GM20431 (cell line): ENCODE results near the gene PHEX.

ENCODE experiments used
- in situ Hi-C: fragments of 300-500 bp; cut with MseI, MboI; formaldehyde crosslinking; loops from one replicate; pipeline ENCODE4 v1.15.0; 2020; ENCODE audit warnings: low sequenced_read_pairs; ENCODE audit not compliant: unreplicated experiment

PHEX gene

DNA sequence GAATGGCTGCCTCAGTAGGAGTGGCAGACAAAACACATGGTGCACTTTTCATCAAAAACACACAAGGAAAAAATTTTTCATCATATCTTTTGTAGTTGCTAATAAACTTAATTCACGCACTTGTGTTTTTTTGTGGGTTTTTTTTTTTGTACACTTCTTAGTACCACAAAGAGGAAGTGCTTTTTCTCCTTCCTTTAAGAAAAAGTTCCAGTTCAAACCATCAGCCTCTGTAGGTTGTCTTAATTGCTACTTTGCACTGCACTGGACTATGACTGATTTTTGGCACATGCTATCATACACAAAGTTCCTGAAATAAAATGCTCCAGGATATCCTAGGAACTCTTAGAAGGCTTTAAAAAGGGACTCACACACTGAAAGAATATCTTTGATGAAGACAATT is at the start of gene PHEX:
Gene PHEX (plus strand): TSS at position 242 of the 400 bp plus-strand sequence. CDS start 681 bp downstream, outside the sequence.
- in situ Hi-C loops, result no loop called here

DNA sequence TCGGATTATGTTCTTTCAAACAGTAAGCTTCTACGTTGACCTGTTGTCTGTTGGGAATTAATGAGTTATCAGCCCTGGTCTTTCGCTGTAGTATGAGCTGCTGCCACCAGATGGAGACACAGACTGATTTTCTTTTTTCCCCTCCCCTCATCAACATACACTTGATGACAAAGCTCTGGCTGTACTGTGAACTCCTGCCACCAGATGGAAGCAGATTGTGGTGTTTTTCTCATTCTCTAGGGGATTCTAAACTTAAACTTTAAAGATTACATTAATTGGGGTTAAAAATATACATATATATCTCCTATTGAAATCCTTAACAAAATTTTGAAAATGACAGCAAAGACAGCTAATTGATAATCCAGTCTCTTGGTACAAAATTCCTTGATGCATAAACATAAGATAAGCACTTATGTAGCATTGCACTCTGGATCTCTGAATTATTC is 46.8 kb upstream of the PHEX start:
- in situ Hi-C loops, result no loop called here

DNA sequence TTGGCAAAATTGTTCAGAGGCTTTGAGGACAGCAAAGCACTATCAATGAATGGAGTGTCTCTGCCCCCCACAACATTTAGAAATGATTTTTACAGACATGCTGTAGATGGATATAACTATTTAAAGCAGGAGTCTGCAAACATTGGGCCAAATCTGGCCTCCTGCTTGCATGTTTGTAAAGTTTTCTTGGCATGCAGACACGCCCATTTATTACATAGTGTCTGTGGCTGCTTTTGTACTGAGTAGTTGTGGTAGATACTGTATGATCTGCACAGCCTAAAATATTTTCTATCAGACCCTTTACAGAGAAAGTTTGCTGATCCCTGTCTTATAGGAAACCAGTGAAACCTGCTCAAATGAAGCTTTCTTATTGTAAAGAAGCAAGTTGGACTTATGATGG is 45.5 kb upstream of the PHEX start:
- in situ Hi-C loops, result no loop called here

DNA sequence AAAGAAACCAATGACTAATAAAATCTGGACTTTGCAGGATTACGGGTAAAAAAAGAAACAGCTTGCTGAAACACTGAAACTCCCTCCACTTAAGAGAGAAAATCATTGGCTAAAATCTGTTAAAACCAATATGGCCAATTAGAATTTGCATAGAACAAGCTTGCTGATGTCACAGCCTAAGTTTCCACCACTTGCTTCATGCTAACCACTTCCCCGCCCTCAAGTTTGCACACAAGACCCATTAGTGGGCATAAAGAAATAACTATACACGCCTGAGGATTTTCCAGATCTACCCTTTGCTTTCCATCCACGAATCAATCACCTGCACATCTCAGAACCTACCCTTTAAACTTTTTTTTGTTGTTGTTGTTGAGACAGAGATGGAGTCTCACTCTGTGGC is 42.7 kb upstream of the PHEX start:
- in situ Hi-C loops, result no loop called here

DNA sequence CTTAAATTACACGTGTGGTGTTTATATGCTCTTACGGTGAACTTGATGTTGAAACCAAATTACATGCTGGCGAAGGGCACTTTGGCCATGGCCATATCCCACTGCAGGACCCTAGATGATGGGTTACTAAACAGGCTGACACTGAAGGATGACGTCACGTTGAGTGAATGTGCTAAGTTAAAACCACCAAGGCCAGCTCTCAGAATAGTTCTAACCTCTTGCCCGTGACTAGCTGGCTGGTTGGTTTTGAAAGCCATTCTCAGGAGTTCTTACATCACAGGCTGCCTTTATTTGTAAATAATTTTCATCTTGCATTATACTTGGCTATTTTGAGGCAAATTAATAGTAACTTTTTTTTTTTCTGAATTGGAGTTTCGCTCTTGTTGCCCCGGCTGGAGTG is 41.3 kb upstream of the PHEX start:
- in situ Hi-C loops, result no loop called here

DNA sequence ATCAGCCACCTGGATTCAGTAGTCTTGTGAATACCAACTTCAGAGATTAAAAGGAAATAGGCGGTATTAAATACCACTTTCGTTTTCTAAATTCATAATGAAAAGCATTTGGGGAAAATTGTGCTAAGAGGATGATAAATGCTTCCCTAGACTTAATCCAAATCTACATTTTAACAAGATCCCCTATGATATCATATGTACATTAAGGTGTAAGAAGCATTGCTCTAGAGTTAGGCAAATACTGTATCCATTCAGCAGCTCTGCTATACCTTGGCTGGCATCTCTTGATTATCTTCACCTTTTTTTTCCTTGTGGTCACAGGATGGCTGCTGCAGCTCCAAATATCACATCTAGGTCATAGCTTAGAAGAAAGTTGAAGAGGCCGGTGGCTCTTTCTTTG is 40.6 kb upstream of the PHEX start:
- in situ Hi-C loops, result no loop called here

DNA sequence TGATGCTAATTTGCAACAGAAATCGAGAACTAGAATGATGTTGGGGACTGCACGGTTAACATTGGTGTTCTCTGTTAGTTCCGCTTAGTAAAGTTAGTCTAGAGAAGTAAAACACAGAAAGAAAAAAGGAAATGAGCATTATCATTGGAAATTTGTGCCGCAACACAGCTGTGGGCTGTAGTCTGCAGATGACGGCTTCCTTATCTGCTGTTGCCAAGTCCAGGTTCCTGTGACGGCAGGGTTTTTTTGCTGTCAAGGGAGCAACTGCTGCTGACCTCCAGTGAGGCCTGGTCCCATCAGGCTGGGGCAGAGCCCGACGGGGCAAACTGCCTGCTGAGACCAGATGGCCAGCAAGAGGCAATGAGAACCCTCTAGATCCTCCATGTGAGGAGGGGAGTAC is 38.9 kb upstream of the PHEX start:
- in situ Hi-C loops, result no loop called here

DNA sequence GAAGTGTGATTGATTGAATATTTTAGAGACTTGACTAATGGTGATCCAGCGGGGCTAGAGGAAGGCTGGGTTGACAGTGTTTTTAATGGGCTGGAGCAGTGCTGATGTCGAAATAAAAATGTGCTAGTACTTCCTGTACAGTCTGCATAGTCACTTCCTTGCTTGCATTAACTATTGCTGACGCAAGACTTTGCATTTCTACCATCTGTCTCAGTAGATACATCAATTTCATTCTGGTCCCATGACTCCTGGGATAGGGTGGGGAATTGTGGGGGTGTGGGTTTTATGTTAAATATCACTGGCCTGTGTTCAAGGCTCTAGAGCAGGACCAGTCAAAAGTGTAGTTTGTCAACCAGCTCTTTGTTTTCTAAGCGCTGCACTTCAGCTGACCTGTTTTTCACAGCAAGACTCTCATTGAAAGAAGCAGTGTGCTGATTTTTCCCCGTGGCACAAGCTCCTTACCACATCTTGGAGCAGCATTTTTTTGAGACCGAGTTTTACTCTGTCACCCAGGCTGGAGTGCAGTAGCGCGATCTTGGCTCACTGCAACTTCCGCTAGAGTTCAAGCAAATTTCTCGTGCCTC is 35.2 kb upstream of the PHEX start:
- in situ Hi-C loops, result no loop called here

DNA sequence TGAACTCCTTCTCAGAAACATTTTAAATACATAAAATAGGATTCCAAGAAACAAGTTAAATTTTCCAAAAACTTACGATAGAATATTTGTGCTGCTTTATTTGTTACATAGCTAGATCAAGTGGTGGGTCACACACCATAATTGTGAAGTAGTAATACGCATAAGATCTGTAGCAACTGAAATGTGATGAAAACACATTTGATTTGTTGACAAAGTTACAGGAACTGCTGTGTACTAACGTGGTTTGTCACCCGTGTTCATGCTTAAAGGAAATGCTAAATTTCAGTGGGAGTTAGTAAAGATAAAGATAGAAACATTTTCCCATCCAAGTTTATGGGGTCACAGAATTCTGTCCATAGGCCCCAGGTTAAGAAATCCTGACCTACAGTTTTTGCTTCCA is 34.1 kb upstream of the PHEX start:
- in situ Hi-C loops, result no loop called here

DNA sequence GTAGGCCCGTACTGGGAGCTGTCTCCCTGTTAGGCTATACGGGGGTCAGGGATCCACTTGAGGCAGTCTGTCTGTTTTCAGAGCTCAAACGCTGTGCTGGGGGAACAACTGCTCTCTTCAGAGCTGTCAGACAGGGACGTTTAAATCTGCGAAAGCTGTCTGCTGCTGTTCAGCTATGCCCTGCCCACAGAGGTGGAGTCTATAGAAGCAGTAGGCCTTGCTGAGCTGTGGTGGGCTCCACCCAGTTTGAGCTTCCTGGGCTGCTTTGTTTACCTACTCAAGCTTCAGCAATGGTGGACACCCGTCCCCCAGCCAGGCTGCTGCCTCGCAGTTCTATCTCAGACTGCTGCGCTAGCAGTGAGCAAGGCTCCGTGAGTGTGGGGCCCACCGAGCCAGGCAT is 27.3 kb upstream of the PHEX start:
- in situ Hi-C loops, result no loop called here

DNA sequence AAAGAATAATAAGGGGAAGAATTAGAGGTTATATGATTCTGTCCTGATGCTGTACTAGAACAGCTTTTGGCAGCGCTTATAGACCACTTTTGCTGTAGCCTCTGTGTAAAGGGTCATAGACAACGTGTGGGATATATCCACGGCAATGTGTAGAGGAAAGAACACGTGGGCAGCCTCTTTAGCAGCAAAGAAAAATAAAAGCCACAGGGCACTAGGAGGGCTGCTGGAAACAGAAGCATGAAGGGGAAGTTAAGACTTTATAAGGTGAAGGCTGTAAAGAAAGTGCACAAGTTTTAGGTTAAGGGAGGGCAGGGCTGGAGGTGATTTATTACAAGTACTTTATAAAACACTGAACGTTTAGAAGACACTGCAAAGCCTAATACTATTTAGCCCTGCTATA is 20.1 kb upstream of the PHEX start:
- in situ Hi-C loops, result no loop called here

DNA sequence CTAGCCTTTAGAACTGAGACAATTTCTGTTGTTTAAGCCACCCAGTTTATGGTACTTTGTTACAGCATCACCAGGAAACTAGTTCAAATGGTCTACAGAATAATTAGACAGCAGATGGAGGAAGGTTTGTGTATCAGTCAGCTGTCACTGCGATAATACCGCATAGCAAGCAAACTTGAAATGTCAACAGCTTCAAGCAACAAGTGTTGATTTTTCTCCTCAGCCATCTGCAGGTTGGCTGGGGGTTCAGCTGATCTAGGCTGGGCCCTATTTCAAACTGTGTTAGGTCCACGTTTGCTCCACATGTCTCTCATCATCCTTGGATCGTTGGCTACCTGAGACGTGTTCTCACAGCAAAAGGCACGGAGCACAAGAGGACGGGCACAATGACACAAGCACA is 19.2 kb upstream of the PHEX start:
- in situ Hi-C loops, result no loop called here

DNA sequence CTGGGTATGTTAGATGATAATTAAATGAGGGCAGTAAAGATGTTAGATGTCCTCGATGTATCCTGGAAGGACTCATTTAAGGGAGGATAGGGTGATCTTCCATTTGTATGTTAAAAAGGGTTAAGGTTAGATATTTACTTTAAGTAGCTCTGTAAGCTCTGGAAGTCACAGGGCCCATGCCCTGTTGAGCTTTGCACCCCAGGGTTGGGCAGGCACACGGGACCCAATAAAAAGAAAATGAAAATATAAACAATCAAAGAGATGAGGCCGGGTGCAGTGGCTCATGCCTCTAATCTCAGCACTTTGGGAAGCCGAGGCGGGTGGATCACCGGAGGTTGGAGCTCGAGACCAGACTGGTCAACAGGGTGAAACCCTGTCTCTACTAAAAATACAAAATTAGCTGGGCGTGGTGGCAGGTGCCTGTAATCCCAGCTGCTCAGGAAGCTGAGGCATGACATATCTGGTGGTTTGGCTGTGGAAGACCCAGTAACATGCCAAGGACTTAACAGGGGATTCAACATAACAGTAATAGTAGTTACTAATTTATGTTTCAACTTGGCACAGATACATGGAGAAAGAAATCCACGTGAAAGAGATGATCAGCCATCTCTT is 16.9 kb upstream of the PHEX start:
- in situ Hi-C loops, result no loop called here

DNA sequence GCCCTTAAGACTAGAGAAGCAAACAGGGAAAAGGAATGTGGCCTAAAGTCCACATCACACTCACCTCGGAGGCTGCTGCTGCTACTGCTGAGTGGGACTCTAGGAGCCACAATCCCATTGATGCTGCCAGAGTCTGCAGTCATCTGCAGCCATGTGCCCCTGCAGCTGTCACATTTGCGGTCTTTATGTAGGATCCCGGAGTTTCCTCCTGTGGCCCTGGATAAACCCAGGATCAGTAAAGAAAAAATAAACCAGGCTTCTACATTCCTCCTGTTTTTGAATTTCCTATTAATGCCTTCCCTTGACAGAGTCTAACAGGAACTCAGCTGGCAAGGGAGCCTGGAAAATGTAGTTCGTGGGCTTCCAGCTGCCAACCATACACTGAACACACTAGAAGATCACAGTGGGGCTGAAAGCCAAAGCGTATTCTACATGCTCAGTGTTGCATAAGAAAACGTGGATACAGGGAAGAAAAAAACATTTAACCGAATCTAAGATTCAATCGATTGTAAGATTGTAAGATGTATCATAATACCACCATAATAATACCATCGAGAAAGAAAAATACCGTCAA is 10.3 kb upstream of the PHEX start:
- in situ Hi-C loops, result no loop called here

DNA sequence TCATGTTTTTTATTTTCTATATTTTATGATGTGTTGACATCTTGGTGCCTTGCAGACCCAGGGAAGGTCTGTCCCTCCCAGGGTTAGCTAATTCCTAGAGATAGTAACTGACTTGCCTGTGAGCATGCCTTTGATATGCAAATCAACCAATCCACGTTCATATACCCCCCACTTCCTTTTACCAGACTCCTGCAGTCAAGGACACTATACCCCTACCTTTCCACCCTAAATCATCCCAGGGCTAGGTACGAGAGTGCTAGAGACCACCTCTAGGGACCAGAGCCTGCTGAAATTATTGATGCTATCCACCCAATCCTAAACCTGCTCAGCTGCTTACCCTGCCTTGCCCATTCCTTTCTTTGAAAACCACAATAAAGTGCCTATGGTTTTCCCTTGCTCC is 7.5 kb upstream of the PHEX start:
- in situ Hi-C loops, result no loop called here

DNA sequence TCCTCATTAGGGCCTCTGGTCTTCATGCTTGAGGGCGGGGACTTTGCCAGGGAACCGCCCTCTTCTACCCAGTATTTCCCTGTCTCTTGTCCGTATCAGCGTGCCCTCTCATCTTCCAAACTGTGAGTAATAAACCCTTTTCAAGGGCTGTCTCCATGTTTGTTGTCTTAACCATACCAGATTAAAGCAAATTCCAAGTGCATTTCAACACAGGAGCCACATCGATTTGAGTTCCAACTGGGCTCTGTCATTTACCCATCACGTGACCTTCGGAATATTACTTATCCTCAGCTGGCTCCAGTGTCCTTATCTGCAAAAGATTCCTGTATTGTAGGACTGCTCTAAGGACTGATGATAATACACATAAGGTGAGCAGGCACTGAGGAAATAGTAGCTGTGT is 6.4 kb upstream of the PHEX start:
- in situ Hi-C loops, result no loop called here

DNA sequence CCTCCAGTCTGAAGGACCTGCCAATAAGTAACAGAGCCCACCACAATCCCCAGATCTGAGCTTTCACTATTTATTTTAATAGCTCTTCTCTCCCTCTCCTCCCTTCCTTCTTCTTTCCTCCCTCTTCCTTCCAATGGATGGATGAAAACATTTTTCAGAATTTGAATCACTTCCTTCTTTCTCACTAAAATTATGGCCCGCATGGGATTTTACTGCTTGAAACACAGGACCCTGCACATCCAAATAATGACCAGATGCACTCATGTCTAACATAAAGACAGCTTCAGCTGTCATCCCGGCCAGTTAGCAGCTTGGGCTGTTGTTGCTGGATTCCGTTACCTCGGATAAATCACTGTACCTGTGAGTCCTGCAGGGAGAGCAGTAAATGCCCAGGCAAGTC is 5.4 kb upstream of the PHEX start:
- in situ Hi-C loops, result no loop called here

DNA sequence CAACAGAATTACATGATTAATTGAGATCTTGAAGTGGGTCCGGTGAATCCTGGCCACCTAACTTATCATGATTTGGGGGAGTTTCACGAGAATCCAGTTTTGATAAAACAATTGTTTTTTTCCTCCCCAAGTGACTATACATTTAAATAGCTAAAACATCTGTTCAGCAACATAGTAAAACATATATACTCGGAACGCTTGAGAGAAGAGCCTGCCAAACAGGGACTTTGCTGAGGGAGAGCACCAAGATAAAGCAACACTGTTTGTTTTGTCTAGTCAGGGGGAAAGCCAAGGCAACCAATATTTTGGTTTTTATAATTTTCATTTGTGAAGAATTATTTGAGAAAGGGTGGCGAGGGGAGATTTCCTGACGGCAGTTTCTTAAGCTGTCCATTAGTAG is 381 bp downstream of the PHEX start:
- in situ Hi-C loops, result no loop called here

DNA sequence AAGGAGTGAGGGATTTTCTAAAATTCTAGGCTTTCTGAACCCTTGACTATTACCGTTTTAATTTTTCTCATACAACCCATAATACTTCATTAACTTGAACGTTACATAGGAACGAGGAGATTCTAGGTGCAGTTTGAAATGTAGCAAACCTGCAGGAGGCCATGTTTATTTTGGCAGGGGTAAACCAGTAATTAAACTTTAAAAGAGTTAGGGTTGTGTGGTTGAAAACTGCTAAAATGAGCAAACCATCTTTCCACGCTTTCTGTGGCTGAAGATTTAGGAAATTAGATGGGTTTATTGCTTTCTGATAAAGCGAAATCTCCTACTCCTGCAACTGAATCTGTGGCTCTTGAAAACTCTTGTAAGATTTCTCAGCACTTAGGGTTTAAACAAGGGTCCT is 1.7 kb downstream of the PHEX start:
- in situ Hi-C loops, result no loop called here

DNA sequence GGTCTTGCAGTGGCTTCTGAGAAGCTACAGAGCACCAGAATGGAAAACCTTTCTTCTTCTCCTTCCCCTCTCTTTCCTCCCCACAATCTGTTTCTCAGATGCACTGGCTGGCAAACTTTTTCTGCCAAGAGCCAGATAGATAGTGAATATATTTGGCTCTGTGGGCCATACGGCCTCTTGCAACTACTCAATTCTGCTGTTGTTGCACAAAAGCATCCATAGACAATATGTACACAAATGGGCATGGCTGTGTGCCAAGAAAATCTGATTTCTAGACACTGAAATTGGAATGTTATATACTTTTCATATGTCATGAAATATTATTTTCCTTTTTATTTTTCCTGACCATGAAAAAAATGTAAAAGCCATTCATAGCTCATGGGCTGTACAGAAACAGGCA is 3.1 kb downstream of the PHEX start:
- in situ Hi-C loops, result no loop called here

DNA sequence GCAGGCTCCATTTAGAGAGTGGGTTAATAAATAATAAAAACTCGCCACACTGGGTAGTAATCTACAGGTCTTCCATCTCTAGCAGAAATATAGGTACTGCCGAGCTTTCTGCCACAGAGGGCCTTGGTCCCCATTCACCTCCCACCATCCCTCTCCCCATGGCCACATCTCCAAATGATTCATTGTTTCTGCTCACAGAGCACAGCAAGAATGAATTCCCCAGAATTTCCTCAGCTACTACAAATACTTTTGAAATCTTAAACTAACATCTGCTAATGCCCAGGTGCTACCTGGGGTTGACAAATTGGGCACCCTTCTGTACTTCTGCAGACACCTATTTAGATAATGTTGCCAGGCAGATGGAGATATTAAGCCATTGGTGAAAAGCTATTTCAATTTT is 5.1 kb downstream of the PHEX start:
- in situ Hi-C loops, result no loop called here

DNA sequence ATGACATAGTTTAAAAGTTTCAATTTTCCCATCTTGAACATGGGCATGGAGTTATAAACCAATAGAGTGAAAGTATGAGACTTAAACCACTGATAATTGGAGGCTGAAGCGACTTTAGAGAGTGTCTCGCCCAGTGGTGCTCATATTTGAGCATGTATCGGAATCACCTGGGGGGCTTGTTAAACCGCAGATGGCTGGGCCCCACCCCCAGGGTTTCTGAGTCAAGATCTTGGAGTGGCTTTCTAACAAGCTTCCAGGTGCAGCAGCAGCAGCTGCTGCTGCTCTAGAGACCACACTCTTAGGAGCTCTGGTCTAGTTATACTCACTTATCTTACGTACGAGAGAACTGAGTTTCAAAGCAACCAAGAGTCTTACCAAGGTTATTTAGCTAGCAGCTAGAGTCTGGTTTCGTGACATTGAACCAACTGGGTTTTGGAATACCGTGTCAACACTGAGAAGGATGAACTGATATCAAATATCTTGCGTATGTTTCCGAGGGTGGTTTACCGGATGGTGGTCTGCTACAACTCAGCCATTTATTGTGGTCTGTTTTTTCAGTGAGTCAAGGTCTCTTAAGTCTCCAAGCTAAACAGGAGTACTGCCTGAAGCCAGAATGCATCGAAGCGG is 5.9 kb downstream of the PHEX start:
- in situ Hi-C loops, result no loop called here
